KMS-11 (cell line): Measurements from ENCODE around the gene ABI2.
"Not testable (repeated sequence)": the region's sequence is repeated elsewhere in the genome, so short reads cannot be mapped to it uniquely, and the experiment has no call there.

Source experiments
- H2AFZ ChIP-seq: fragments of 200-600 bp; sonication (generic); 2 replicates; pipeline ENCODE4 v1.6.1; 2016; ENCODE audit warnings: antibody characterized with exemption, mixed run types, low read depth
- H3K27ac ChIP-seq: fragments of 200-600 bp; sonication (generic); 2 replicates; pipeline ENCODE4 v1.6.1; 2016; ENCODE audit warnings: mild to moderate bottlenecking, mixed run types
- H3K27me3 ChIP-seq: fragments of 200-600 bp; sonication (generic); 2 replicates; pipeline ENCODE4 v1.6.1; 2017; ENCODE audit warnings: mild to moderate bottlenecking, low read depth, mixed run types, moderate library complexity; ENCODE audit not compliant: insufficient read depth
- H3K36me3 ChIP-seq: fragments of 200-600 bp; sonication (generic); 2 replicates; pipeline ENCODE4 v1.6.1; 2017; ENCODE audit warnings: mild to moderate bottlenecking, mixed run types; ENCODE audit not compliant: insufficient read depth
- H3K4me1 ChIP-seq: fragments of 200-600 bp; sonication (generic); 2 replicates; pipeline ENCODE4 v1.6.1; 2016; ENCODE audit warnings: mild to moderate bottlenecking, low read depth, mixed run types; ENCODE audit not compliant: poor library complexity, severe bottlenecking
- H3K4me2 ChIP-seq: fragments of 200-600 bp; sonication (generic); 2 replicates; pipeline ENCODE4 v1.7.0; 2016; ENCODE audit warnings: mild to moderate bottlenecking, mixed run types
- H3K4me3 ChIP-seq: fragments of 200-600 bp; sonication (generic); IDR thresholded peaks from 2 replicates; pipeline ENCODE4 v1.6.1; 2017; ENCODE audit warnings: low read depth, low read length, mixed read lengths; ENCODE audit not compliant: insufficient read depth
- H3K79me2 ChIP-seq: fragments of 200-600 bp; sonication (generic); 2 replicates; pipeline ENCODE4 v1.6.1; 2016; ENCODE audit warnings: low read depth, mixed run types; ENCODE audit not compliant: insufficient read depth
- H3K9ac ChIP-seq: fragments of 200-600 bp; sonication (generic); 2 replicates; pipeline ENCODE4 v1.6.1; 2016; ENCODE audit warnings: mild to moderate bottlenecking, mixed run types
- H4K20me1 ChIP-seq: fragments of 200-600 bp; sonication (generic); 2 replicates; pipeline ENCODE4 v1.6.1; 2016; ENCODE audit warnings: mild to moderate bottlenecking, mixed run types; ENCODE audit not compliant: insufficient read depth
- TF ChIP-seq, protein P1 (sequence below): fragments of 200-600 bp; sonication (generic); conservative IDR thresholded peaks from 2 replicates; pipeline ENCODE4 v1.6.1; 2017; ENCODE audit warnings: low read depth, mild to moderate bottlenecking, antibody characterized with exemption, low read length, moderate library complexity, mixed read lengths

Gene ABI2

DNA sequence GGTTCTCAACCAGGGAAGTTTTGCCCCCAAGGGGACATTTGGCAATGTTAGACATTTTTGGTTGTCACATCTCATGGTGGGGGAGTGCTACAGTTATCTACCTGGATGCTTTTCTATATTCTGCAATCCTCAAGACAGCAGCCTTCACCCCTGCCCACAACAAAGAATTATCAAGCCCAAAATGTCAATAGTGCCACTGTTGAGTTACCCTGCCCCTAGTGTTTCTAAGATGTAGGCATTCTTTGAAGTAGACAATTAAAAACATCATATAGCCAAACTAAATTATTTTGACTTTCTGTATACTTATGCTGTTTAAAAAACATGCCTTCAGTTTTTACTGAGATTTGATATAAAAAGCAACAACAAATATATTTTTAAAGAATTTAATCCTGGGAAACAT lies 48.0 kb downstream of the ABI2 start:
- H3K27me3 ChIP-seq = no peaks in the 10 kb centered on the region
- H2AFZ ChIP-seq = no peak overlapping the region
- H3K36me3 ChIP-seq = no peaks in the 10 kb centered on the region
- H4K20me1 ChIP-seq = no peaks in the 10 kb centered on the region
- H3K4me2 ChIP-seq = no peak overlapping the region
- H3K4me3 ChIP-seq = no peak overlapping the region
- H3K4me1 ChIP-seq = no peaks in the 10 kb centered on the region
- TF ChIP-seq, protein P1, sequence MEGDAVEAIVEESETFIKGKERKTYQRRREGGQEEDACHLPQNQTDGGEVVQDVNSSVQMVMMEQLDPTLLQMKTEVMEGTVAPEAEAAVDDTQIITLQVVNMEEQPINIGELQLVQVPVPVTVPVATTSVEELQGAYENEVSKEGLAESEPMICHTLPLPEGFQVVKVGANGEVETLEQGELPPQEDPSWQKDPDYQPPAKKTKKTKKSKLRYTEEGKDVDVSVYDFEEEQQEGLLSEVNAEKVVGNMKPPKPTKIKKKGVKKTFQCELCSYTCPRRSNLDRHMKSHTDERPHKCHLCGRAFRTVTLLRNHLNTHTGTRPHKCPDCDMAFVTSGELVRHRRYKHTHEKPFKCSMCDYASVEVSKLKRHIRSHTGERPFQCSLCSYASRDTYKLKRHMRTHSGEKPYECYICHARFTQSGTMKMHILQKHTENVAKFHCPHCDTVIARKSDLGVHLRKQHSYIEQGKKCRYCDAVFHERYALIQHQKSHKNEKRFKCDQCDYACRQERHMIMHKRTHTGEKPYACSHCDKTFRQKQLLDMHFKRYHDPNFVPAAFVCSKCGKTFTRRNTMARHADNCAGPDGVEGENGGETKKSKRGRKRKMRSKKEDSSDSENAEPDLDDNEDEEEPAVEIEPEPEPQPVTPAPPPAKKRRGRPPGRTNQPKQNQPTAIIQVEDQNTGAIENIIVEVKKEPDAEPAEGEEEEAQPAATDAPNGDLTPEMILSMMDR = no peak
- no peak overlapping the region for H3K9ac ChIP-seq
- no peaks in the 10 kb centered on the region for H3K79me2 ChIP-seq
- no peak overlapping the region for H3K27ac ChIP-seq

DNA sequence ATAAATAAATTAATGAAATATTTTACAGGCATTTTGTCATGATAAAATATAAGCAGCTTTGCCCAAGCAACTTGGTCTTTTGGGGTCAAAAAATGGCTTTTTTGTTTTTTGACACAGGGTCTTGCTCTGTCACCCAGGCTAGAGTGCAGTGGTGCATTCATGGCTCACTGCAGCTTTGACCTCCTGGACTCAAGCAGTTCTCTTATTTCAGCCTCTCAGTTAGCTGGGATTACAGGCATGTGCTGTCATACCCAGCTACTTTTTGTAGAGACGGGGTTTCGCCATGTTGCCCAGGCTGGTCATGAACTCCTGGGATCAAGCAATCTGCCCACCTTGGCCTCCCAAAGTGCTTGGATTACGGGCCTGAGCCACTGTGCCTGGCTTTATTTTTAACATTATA lies 51.0 kb downstream of the ABI2 start:
- no peak overlapping the region for H3K27ac ChIP-seq
- no peaks in the 10 kb centered on the region for H3K27me3 ChIP-seq
- TF ChIP-seq, protein P1 = no peak
- no peaks in the 10 kb centered on the region for H3K79me2 ChIP-seq
- no peak overlapping the region for H3K4me2 ChIP-seq
- no peaks in the 10 kb centered on the region for H3K36me3 ChIP-seq
- H4K20me1 ChIP-seq = no peaks in the 10 kb centered on the region
- no peaks in the 10 kb centered on the region for H3K4me1 ChIP-seq
- H2AFZ ChIP-seq = no peak overlapping the region
- H3K4me3 ChIP-seq = no peak overlapping the region
- no peak overlapping the region for H3K9ac ChIP-seq

DNA sequence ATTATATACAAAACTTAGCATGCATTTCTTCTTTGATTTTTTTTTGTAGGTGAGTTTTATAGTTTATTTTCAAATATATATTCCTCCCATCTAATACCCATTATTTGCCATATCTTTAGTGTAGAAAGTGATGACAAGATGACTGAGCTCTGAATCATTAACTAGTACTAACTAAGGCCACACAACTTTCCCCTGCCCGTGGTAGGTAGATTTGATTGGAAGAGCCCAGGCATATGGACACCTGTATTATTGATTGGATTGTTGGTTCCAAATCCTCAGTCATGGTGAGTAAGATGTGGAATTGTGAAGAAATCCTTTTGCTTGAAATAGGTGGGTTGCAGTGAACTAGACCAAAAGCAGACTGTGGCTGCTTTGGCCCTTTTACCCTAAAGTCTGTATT lies 54.8 kb downstream of the ABI2 start:
- Histone ChIP-seq H2AFZ (no peak overlapping the region), H3K79me2 (no peaks in the 10 kb centered on the region), H3K4me1 (no peaks in the 10 kb centered on the region), H3K27ac (no peak overlapping the region), H3K27me3 (no peaks in the 10 kb centered on the region), H3K36me3 (no peaks in the 10 kb centered on the region), H3K9ac (no peak overlapping the region), H4K20me1 (no peaks in the 10 kb centered on the region), H3K4me2 (no peak overlapping the region), H3K4me3 (no peak overlapping the region)
- TF ChIP-seq, protein P1 = no peak

GRCh38 chr2:203388153-203388552 lies 60.0 kb downstream of the ABI2 start:
- not testable (repeated sequence) for H3K27ac ChIP-seq, H3K4me1 ChIP-seq, H3K4me2 ChIP-seq, H3K36me3 ChIP-seq, H4K20me1 ChIP-seq, H3K4me3 ChIP-seq, H2AFZ ChIP-seq, H3K9ac ChIP-seq, H3K27me3 ChIP-seq, H3K79me2 ChIP-seq

- no peaks in the 10 kb centered on the region for H3K4me1 ChIP-seq
- H4K20me1 ChIP-seq = no peaks in the 10 kb centered on the region
- no peak overlapping the region for H3K27ac ChIP-seq
- H3K36me3 ChIP-seq = no peaks in the 10 kb centered on the region
- no peak overlapping the region for H3K4me2 ChIP-seq
- H3K79me2 ChIP-seq = no peaks in the 10 kb centered on the region
- no peak overlapping the region for H3K9ac ChIP-seq
- no peak overlapping the region for H2AFZ ChIP-seq
- H3K4me3 ChIP-seq = no peak overlapping the region
- no peaks in the 10 kb centered on the region for H3K27me3 ChIP-seq
- TF ChIP-seq, protein P1 = no peak
These were observed 66.5 kb downstream of the ABI2 start for GRCh38 chr2:203394519-203395227.
